GM18907 (cell line): Measurements from ENCODE around the gene IL17RC.

Experiments
- ATAC-seq: cut with Tn5 transposase; IDR thresholded peaks from one replicate; pipeline ENCODE4 v1.9.1; 2021; ENCODE audit warnings: mild to moderate bottlenecking, moderate library complexity; ENCODE audit not compliant: unreplicated experiment

The IL17RC gene

DNA sequence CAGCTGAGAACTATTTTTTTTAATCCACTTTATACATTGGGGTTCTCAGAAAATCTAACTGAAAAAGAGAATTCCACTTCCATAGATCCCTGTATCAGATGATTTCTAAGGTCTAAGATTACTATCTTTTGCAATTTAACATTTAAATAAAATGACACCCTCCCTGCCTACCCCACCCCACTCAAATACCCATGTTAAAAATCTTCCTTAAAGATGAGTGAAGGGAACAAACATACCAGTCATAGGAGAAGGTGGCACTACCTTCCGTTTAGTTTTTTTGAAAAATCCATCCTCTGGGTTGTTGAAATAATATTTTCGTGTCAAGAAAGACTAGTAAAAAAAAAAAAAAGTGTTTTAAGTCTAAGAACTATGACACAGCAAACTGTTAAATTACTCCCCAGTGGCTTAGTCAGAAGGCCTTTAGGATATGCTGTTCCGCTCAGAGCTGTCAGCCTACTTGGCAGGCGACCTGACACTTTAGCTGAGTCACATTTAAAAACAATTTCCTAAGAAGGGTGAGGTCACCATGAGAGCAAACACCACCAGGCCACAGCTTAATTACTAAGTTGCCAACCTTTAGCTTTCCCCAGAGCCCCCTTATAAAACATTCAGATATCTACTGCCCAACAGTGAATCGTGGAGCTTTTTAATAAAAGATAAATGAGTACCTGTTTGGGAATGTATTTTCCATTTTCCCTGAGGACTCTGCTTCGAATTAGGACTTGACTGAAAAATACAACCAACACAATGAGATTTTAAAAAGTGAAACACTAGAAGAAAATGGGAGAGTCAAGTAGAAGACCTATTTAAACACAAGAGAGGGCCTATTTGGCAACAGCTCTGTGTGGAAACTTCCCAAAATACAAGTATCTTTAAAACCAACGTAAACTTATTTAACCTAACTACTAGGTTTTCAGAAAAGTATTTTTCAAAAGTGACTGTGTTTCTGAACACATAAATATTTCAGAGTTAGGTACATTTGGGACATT is 60.1 kb downstream of the IL17RC start:
- no peak for ATAC-seq

DNA sequence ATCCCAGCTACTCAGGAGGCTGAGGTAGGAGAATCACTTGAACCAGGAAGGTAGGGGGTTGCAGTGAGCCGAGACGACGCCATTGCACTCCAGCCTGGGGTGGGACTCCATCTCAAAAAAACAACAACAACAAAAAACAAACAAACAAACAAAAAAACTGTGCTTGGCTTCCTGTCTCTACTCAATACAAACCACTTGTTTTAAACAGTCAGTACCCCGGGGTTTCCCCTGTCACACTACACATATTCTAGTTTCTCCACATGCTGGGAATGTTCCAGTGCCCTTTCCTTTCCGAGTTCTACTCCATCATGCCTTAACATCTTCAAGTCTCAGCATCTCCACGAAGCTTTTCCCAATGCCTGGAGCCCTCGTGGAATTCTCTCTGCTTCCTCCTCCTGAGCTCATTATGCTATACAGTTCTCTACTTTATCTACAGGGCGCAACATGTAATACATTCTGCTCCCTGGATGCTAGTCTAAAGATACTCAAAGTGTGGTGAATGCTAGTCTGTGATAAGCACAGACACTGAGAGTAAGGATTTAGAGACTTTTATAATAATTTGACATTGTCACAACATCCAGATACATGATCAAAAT is 61.9 kb downstream of the IL17RC start:
- no peak for ATAC-seq

DNA sequence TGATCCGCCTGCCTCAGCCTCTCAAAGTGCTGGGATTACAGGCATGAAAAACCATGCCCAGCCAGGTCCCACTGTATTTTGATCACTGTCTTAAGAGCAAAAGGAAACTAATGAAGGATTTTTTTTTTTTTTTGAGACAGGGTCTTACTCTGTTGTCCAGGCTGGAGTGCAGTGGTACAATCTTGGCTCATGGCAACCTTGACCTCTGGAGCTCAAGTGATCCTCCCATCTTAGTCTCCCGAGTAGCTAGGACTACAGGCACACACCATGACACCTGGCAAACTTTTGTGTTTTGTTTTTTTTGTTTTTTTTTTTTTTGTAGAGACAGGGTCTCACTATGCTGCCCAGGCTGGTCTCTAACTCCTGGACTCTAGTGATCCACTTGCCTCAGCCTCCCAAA is 63.4 kb downstream of the IL17RC start:
- no peak for ATAC-seq
